GM11168 (cell line): ENCODE results near the gene TSPAN32.
"Not testable (repeated sequence)": the region's sequence is repeated elsewhere in the genome, so short reads cannot be mapped to it uniquely, and the experiment has no call there.

Experiments used
- in situ Hi-C: fragments of 300-500 bp; cut with MboI; formaldehyde crosslinking; loops from one replicate; pipeline ENCODE4 v1.12.0; 2022; ENCODE audit warnings: low sequenced_read_pairs; ENCODE audit not compliant: unreplicated experiment

TSPAN32 gene

DNA sequence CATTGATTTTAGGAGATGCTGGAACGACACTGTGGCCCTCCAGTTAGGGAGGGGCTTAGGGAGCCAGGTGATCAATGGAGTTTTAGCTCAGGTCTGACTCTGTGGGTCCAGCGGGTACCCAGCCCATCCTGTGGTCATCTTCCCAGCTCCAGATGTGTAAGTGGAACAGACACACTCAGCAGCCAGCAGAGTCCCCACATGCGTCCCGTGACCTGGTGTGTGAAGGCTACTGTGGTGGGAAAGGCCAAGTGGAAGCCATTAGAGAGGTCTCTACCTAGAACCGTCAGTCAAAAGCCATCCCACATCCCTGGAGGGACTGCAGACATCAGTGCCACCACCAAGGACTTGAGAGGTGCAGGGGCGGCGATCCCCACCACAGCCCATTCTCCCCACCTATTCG is 55.4 kb downstream of the TSPAN32 start:
- in situ Hi-C loops: no loop called here

DNA sequence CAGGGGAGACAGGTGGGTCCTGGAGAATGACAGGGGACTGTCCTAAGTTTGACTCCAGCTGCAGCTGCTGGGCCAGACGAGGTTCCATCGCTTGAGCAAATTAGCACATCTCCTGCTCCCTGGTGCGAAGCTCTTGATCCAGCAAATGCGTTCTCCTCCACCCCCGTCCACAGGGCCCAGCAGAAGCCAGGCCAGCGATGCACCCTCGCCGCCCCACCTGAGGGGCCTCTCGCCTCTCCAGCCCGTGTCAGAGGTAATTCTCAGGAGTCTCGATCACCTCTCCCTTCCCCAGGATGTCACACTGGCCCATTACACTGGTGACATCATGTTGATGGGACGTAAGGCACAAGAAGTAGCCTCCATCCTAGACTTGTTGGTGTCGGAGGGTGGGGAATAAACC is 55.8 kb downstream of the TSPAN32 start:
- in situ Hi-C loops: not testable (repeated sequence)

DNA sequence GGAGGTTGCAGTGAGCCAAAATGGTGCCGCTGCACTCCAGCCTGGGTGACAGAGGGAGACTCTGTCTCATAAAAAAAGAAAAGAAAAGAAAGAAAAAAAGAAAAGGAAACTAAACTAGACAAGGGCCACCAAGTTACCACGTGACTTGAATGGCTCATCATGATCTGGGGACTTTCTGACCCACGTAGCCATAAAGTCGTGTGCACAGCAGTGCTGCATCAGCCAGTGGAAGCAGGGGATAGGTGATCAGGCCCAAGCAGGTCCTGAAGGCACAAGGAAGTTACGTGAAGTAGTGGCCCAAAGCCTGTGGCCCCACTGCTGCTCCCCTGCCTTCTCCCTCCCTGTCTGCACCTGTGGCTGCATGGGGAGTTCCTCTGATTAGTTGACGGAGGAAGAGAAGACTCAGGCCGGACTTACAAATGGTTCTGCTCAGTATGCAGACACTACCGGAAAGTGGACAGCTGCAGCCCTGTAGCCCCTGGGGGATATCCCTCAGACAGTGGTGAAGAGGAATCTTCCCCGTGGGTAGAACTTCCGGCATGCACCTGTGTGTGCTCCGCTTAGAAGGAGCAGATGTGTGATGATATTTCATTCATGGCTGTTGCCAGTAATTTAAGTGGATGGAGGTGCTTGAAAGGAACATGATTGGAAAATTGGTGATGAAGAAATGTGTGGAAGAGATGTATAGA is 57.1 kb downstream of the TSPAN32 start:
- in situ Hi-C loops: no loop called here

DNA sequence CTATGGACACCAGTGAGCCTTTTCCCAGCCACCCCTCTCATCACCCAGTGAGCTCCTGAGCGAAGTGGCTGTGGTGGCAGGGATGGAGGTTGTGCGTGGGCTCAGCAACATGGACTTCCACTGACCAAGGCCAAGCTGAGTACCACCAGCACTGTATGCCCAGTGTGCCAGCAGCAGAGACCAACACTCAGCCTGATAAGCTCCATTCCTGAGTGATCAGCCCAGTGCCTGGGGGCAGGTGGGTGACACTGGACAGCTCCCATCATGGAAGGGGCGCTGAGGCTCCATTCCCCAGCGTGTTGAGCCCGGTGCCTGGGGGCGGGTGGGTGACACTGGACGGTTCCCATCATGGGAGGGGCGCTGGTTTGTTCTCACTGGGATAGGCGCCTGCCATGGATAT is 57.7 kb downstream of the TSPAN32 start:
- in situ Hi-C loops: no loop called here

DNA sequence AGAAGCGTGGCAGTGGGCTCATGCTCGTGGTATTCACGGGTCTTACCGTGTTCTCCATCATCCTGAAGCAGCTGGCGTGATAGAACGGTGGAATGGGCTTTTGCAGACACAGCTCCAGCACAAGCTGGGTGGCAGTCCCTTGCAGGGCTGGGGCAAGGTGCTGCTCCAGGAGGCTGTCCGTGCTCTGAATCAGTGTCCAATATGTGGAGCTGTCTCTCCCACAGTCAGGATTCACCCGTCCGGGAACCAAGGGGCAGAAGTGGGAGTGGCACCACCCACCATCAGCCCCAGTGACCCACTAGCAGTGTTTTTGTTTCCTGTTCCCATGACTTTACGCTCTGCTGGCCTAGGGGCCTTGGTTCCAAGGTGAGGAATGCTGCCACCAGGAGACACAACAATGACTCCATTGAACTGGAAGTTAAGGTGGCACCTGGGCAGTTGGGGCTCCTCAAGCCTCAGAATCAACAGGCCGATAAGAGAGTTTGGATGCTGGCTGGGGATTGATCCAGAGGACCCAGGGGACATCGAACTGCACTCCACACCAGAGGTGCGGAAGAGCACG is 58.3 kb downstream of the TSPAN32 start:
- in situ Hi-C loops: no loop called here

DNA sequence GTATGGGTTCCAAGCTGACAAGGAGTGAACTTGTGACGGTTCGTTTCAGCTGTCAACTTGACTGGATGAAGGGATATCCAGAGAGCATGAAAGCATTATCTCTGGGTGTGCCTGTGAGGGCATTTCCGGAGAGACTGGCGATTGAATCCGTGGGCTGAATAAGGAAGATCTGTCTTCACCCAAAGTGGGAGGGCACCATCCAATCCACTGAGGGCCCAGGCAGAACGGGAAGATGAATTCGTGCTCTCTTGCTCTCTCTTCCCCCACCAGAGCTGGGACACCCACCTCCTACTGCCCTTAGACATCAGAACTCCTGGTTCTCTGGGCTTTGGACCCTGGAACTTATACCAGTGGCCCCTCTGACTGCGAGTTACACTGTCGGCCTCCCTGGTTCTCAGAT is 59.8 kb downstream of the TSPAN32 start:
- in situ Hi-C loops: no loop called here

DNA sequence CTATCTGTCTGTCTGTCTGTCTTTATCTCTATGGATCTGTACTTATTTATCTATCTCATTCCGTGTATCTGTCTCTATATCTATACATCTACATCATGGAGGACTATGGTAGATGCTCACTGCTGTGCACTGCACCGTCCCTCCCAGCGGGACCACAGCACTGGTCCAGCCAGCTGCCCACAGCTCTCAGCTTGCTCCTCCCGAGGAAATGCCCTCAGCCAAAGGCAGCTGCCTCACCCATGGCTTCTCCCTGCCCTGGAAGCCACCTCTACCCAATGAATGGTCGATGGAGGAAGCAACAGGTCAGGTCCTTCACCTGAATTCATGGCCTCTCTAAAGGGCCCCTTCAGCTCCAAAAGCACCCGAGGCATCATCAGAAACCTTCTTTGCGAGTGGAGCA is 60.6 kb downstream of the TSPAN32 start:
- in situ Hi-C loops: no loop called here

DNA sequence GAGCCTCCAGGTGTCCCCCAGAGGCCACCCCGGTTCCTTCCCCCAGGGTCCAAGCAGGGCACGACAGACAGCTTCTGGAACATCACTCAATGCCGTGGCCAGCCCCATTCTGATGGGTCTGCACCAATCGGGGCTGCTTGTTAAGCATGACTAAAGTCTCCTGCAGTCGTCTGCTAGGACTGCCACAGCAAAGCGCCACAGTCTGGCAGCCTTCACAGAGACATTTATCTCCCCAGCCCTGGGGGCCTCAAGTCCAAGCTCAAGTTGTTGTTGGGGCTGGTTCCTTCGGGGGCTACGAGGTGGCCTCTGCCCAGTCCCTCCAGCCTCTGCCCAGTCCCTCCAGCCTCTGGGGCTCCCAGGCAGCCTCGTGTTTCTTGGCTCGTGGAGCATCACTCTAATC is 61.3 kb downstream of the TSPAN32 start:
- in situ Hi-C loops: no loop called here

DNA sequence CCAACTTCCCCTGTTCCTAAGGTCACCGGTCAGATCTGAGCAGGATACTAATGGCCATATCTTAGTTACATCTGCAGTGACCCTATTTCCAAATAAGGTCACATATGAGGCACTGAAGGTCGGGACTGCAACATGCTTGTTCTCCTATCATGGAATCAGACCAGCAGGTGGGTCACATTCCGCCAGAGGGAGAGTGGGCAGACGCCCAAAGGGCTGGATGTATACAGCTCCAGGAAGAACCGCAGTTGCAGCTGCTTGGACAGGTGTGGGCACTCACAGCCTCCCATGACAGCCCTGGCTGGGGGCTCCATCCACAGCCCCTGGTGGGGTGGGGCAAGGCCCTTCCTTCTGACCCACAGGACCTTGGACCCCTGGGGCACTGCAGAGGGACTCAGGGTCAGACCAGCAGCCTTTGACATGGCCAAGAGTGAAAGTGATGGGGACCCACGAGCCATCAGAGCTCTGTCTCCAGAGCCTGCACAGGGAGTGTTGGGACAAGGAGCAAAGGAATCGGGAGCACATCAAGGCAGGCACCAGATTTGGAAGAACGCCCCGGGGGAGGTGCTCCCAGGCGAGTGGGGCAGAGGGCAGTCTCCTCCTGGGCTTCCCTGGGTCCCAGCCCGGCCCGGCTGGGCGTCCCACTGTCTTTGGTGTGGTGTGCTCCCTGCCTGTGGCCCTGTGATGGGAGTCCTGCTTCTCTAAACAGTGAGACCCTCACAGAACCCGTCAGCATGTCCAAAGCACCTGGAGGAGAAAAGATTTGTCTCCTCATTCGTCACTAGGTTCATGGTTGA is 62.0 kb downstream of the TSPAN32 start:
- in situ Hi-C loops: no loop called here

DNA sequence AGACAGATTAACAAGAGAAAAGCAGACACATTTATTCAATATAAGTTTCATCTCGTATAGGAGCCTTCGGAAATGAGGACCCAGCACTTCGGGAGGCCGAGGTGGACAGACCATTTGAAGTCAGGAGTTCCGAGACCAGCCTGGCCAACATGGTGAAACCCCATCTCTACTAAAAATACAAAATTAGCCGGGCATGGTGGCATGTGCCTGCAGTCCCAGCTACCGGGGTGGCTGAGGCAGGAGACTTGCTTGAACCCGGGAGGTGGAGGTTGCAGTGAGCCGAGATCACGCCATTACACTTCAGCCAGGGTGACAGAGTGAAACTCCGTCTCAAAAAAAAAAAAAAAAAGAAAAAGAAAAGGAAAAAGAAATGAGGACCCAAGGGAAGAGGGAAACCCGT is 62.6 kb downstream of the TSPAN32 start:
- in situ Hi-C loops: not testable (repeated sequence)

DNA sequence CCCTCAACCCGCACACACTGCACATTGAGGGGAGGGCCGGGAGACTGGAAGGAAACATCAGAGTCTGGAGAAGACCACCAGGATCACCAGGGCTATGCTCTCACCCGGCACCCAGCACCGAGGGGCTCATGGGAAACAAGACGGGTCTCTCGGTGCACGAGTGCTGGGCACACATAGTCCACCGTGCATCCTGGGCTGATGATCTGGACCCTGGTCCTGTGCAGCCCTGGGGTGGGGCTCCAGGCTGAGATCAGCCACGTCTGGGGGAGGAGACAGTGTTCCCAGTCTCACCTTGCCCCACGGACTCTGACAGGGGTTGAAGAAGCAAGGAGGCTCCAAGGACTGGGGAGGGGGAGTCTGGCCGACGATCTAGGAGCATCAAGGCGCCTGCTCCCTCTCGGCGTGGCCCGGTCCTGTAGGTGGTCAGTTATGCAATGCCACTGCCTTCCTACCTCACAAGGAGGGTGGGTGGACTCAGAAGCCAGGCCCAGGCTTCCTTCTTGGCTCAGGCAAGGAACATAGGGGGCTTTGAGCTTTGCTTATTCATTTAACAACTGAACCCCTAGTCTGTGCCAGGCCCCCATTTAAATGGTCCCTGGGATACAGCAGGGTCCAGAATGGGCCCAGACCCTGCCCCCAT is 63.9 kb downstream of the TSPAN32 start:
- in situ Hi-C loops: no loop called here

DNA sequence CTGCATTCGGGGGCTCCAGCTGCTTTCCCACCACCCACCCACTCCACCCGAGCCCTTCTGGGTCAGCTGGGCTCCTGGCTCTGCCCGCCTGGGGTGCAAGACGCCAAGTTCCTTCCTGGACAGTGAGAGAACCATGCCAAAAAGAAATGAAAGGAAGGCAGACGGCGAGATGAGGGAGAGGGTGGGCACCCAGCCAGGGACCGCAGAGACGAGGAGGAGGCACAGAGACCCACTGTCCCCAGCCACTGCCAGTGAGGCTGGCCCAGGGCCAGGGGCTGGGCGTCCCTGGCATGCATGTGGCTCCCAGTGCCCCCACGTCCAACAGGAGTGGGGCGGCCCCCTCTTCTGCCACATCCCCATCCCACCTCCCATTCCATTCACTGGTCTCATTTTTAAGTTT is 64.5 kb downstream of the TSPAN32 start:
- in situ Hi-C loops: no loop called here

DNA sequence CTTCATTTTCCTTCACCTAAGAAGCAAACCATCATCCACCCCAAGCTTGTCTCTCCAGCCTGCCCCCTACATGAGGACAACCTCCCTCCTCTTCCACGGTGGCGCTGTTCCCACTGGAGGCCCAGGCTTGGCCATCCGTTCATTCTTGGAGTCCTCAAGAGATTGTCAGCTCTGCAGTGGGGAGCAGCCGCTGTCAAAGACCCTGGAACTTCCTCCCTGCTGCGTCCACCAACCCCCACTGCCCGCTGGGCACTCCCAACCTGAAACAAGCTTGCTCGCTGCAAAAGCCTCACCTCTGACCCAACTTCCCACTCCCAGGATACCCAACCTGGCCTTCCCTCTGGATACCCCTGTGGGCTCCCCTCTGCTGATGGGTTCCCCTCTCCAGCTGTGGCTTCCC is 64.9 kb downstream of the TSPAN32 start:
- in situ Hi-C loops: no loop called here

DNA sequence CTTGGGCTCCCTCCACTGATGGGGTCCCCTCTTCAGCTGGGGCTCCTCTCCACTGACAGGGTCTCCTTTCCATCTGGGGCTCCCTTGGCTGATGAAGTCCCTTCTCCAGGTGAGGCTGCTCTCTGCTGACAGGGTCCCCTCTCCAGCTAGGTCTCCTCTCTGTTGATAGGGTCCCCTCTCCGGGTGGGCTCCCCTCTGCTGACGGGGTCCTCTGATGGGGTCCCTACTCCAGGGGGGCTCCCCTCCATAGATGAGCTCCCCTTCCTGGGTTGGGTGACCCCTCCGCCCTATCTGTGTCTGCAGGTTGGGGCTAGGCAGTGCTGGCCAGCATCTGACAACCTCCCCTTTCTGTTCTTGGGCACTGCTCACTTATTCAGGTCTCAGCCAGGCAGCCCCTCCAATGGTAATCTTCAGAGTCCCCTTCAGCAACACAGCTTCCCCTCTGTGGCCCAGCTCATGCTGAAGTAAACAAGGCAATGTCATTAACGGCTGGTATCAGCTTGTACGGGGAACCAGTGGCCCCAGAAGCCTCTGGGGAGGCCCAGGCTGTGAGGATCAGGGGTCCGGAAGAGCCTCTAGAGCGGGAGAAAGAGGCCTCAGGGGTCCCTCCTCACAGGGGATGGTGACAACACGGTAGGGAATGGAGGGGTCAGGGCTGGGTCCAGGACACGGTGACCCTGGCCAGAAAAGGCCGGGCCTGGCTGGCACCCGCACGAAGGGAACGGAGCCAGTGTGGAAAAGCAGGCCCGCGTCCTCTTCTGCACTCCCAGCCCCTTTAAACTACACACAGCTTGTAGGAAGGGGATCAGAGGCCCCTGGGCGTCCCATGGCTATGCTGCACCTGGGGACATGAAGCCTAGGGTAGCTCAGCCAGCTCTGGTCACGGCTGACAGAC is 65.7 kb downstream of the TSPAN32 start:
- in situ Hi-C loops: no loop called here
